NCI-H1105 treated with DMSO at 0.1 percent for 48 hours (cell line): ENCODE measurements around the gene NF2.
A peak's percentile ranks its signal among the peaks of the same experiment; 100 is the strongest.

Source experiments
- DNase-seq: peaks from one replicate; lab custom pipeline; 2025; lab: John Stamatoyannopoulos, UW

NF2 gene

GRCh38 chr22:29631725-29632124 is 28.3 kb downstream of the NF2 start:
- DNase-seq = no peak

- DNase-seq = no peak
Observed at GRCh38 chr22:29632672-29633071, 29.2 kb downstream of the NF2 start.

GRCh38 chr22:29633514-29634312 is 30.3 kb downstream of the NF2 start:
- no peak for DNase-seq

- DNase-seq = no peak
Observed at GRCh38 chr22:29634847-29635246, 31.4 kb downstream of the NF2 start.

GRCh38 chr22:29635734-29636357 is 32.4 kb downstream of the NF2 start:
- DNase-seq = peak; percentile 64

- DNase-seq = no peak
Observed at GRCh38 chr22:29636751-29637150, 33.3 kb downstream of the NF2 start.

GRCh38 chr22:29637181-29637580 is 33.7 kb downstream of the NF2 start:
- no peak for DNase-seq

GRCh38 chr22:29638678-29639077 is 35.2 kb downstream of the NF2 start:
- no peak for DNase-seq

- no peak for DNase-seq
Observed at GRCh38 chr22:29639096-29639495, 35.7 kb downstream of the NF2 start.

- no peak for DNase-seq
Observed at GRCh38 chr22:29641042-29641699, 37.7 kb downstream of the NF2 start.

- DNase-seq = no peak
Observed at GRCh38 chr22:29641700-29642330, 38.4 kb downstream of the NF2 start.

- no peak for DNase-seq
Observed at GRCh38 chr22:29642694-29643093, 39.3 kb downstream of the NF2 start.

- DNase-seq = no peak
Observed at GRCh38 chr22:29647954-29648737, 44.7 kb downstream of the NF2 start.

GRCh38 chr22:29650370-29650769 is 46.9 kb downstream of the NF2 start:
- DNase-seq = no peak

GRCh38 chr22:29651652-29652051 is 48.2 kb downstream of the NF2 start:
- no peak for DNase-seq

- DNase-seq = no peak
Observed at GRCh38 chr22:29654420-29654819, 51.0 kb downstream of the NF2 start.

GRCh38 chr22:29654882-29655281 is 51.4 kb downstream of the NF2 start:
- DNase-seq = no peak

- no peak for DNase-seq
Observed at GRCh38 chr22:29658176-29658575, 54.7 kb downstream of the NF2 start.

GRCh38 chr22:29660021-29660420 is 56.6 kb downstream of the NF2 start:
- DNase-seq = no peak

GRCh38 chr22:29661336-29661735 is 57.9 kb downstream of the NF2 start:
- no peak for DNase-seq

- no peak for DNase-seq
Observed at GRCh38 chr22:29663180-29663821, 59.9 kb downstream of the NF2 start.
